GM12864 (cell line): ENCODE measurements around the gene LRBA.
"Not testable (repeated sequence)": the region's sequence is repeated elsewhere in the genome, so short reads cannot be mapped to it uniquely, and the experiment has no call there.

ENCODE experiments used
- DNase-seq: peaks from one replicate; pipeline ENCODE4 v3.0.0-alpha.2; 2011; ENCODE audit warnings: low read depth
- H3K4me3 ChIP-seq: 2 replicates; pipeline ENCODE4 v1.5.1; 2011; ENCODE audit warnings: mild to moderate bottlenecking, low read depth, low read length, control low read depth
- TF ChIP-seq, protein P1 (sequence below): IDR thresholded peaks from 2 replicates; pipeline ENCODE4 v1.5.1; 2011; ENCODE audit warnings: low read depth, mild to moderate bottlenecking, moderate library complexity, low read length, control low read depth, inconsistent platforms; ENCODE audit errors: missing control alignments

LRBA gene

DNA sequence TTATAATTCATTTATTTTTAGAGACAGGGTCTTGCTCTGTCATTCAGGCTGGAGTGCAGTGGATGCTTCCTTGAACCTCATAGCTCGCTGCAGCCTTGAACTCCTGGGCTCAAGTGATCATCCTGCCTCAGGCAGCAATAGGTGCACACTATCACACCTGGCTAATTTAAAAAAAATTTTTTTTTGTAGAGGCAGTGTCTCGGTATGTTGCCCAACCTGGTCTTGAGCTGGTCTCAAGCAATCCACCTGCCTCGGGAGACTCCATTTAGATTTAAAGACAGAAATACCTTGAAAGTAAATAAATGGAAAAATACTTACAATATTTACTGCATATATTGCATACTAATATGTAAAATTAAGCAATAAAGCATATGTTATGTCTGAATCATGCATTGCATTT lies 473.4 kb downstream of the LRBA start:
- DNase-seq: no peak
- H3K4me3 ChIP-seq: no peak overlapping the region
- TF ChIP-seq, protein P1, sequence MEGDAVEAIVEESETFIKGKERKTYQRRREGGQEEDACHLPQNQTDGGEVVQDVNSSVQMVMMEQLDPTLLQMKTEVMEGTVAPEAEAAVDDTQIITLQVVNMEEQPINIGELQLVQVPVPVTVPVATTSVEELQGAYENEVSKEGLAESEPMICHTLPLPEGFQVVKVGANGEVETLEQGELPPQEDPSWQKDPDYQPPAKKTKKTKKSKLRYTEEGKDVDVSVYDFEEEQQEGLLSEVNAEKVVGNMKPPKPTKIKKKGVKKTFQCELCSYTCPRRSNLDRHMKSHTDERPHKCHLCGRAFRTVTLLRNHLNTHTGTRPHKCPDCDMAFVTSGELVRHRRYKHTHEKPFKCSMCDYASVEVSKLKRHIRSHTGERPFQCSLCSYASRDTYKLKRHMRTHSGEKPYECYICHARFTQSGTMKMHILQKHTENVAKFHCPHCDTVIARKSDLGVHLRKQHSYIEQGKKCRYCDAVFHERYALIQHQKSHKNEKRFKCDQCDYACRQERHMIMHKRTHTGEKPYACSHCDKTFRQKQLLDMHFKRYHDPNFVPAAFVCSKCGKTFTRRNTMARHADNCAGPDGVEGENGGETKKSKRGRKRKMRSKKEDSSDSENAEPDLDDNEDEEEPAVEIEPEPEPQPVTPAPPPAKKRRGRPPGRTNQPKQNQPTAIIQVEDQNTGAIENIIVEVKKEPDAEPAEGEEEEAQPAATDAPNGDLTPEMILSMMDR: no peak

DNA sequence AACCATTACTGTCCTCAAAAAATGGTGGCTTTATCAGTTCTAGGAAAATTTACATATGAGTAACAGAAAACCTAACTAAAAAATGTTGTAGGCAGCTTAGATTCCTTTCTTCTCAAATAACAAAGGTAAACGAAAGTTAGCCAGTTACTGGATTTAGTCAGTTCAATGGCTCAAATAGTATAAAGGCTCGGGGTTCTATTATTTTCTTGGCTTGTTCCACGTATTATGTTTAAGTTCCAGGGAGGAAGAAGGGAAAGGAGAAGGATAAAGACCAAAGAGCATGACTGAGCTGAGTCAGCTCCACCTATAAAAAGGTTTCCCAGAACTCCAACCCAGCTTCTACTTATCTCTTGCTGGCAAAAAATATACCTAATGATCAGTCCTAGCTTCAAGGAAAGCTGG lies 474.1 kb downstream of the LRBA start:
- DNase-seq: no peak
- H3K4me3 ChIP-seq: no peak overlapping the region
- TF ChIP-seq, protein P1: no peak

DNA sequence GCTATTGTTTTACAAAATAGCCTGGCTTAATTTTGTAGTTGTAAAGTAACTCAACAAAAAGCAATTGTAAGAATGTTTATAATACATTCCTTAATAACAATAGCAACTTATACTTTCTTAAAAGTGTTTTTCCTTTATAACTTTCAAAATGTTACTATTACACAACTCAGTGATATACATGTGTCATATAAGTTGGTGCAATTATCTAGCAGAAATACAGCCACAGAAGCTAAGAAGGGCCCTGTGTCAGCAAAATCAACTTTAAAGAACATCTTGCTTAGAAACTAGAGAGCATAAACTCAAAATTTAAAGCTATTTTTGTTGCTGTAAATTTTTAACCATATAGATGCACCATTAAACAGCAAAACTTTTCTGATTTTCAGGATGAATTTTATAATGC lies 474.5 kb downstream of the LRBA start:
- TF ChIP-seq, protein P1: no peak
- H3K4me3 ChIP-seq: no peak overlapping the region
- DNase-seq: no peak

DNA sequence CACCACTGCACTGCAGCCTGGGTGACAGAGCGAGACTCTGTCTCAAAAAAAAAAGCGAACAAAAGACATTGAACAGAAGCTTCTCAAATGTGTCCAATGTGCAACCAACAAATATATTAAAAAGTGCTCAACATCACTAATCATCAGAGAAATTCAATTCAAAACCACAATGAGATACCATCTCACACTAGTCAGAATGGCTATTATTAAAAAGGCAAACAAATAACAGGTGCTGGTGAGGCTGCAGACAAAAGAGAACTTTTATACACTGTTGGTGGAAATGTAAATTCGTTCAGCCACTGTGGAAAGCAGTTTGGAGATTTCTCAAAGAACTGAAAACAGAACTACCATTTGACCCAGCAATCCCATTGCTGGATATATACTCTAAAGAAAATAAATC lies 477.2 kb downstream of the LRBA start:
- H3K4me3 ChIP-seq, DNase-seq: not testable (repeated sequence)

DNA sequence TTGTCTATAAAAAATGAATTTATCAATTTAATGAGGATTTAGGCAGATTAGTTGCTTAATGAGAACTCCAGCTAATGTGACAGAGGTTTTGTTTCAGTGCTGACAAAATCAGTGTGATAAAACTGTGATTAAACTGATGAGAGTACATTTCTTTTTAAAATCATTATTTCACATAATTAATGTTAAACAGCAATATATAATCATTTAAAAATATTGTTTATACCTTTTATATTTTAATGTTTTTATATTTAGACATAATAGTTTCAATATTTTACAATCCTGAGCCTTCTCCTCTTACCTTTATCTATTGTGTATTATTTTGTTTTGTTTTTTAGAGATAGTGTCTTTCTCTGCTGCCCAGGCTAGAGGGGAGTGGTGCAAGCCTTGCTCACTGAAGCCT lies 480.3 kb downstream of the LRBA start:
- TF ChIP-seq, protein P1: no peak

DNA sequence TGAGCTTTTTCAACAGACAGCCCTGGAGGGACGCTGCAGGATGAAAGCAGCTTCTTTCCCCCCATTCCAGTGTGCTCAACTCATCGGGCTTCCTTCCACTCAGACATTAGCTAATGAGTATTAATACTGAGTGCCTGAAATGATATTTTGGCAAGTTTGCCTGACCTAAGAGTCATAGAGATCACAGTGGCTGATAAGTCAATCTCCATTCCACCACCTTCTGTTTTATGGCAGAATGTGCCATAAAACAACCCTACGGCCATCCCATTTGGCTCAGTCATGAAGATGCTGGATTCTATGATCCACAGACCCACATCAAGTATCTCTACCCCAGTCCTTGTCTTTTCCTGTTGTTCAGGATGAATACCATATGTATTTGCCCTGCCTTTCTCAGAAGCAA lies 481.4 kb downstream of the LRBA start:
- H3K4me3 ChIP-seq: no peak overlapping the region
- no peak for DNase-seq
- TF ChIP-seq, protein P1: no peak

More for the DNA sequence above, 480.3 kb downstream of the LRBA start:
- H3K4me3 ChIP-seq: no peak overlapping the region
- DNase-seq: no peak

DNA sequence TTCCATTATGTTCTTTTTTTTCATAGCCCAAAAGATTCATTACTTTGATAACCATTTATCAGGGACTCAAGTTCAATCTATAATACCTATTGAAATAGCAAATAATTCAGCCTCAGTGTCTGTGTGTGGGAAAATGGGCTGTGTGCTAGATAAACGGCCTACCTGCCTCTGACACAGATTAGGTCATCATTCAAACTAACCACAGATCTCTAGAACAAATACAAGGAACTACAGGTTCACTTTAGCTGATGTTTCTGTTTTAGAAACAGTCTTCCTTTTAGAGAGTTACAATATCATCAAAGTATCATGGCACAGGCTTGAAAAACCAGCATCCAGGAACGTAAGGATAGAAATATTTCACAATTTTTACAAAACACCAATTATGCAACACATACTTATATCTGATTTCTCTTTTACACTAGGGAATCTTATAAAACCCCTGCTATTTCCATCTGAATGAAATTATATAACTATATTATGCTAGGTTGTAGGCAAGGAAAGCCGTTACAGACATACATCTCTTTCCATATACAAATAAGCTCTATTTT lies 489.7 kb downstream of the LRBA start:
- H3K4me3 ChIP-seq: no peak overlapping the region
- TF ChIP-seq, protein P1: no peak
- no peak for DNase-seq

DNA sequence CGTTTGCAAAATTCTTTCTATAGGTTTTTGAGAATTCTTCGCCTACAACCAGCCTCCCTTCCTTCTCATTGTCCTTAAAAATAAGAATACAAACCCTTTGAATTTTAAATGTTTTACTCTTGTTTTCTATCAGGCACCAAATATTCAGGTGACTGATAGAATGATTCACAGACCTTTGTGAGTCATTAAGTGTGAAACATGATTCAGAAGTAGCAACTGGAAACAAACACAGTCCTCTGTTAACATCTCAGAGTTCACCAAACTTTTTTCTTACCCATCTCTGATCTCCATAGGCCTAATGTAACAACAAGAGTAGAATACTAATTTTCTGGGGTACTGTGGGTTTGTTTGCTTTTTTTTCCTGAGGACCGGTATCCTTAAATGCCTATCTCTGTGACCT lies 496.5 kb downstream of the LRBA start:
- DNase-seq: no peak
- TF ChIP-seq, protein P1: no peak
- no peak overlapping the region for H3K4me3 ChIP-seq
